Thoracic aorta (tissue), 2 donors: Measurements from ENCODE around the gene GINS2. TPM values are rescaled to one million over a fixed set of nuclear protein-coding genes. Genes with fewer than 3 reads are reported as not detected.

Source experiments
- ATAC-seq: fragments of 150-250 bp; one replicate; pipeline ENCODE4 v1.8.0; 2017; ENCODE audit warnings: low read depth; ENCODE audit not compliant: insufficient number of reproducible peaks, low FRiP score
- DNase-seq: peaks from one replicate; pipeline ENCODE4 v3.0.0-alpha.2; 2020; ENCODE audit warnings: low spot score
- H3K27ac ChIP-seq, 2 donors: fragments of 200-600 bp; sonication (generic); 1 replicate in 1 of 2; 2 replicates in 1 of 2; pipeline ENCODE4 v1.5.1; 2016; ENCODE audit warnings: mild to moderate bottlenecking in 2 of 2, moderate library complexity in 2 of 2
- H3K27me3 ChIP-seq: fragments of 200-600 bp; sonication (generic); replicated peaks from 2 replicates; pipeline ENCODE4 v1.6.0; 2016; ENCODE audit warnings: mild to moderate bottlenecking; ENCODE audit not compliant: insufficient read depth
- H3K36me3 ChIP-seq: fragments of 200-600 bp; sonication (generic); one replicate; pipeline ENCODE4 v1.5.1; 2016
- H3K4me1 ChIP-seq, 2 donors: fragments of 200-600 bp; sonication (generic); 1 replicate in 1 of 2; 2 replicates in 1 of 2; pipeline versions ENCODE4 v1.5.1 to v1.6.0; 2016; ENCODE audit warnings: low read depth in 2 of 2, mild to moderate bottlenecking in 1 of 2; ENCODE audit not compliant: control insufficient read depth in 1 of 2
- H3K4me3 ChIP-seq: fragments of 200-600 bp; sonication (generic); 2 replicates; pipeline ENCODE4 v1.5.1; 2016; ENCODE audit warnings: mild to moderate bottlenecking
- H3K9me3 ChIP-seq: fragments of 200-600 bp; sonication (generic); 2 replicates; pipeline ENCODE4 v1.5.1; 2016
- total RNA-seq, 2 donors: library from RNA; depleted of rRNA; stranded (reverse); fragments of >200 nt; gene quantifications; one replicate each; pipeline versions ENCODE4 v1.1.0 to v1.2.3, GENCODE V29; 2016
- TF ChIP-seq, protein P1 (sequence below): fragments of 200-600 bp; sonication (generic); IDR thresholded peaks from one replicate; pipeline ENCODE4 v1.5.1; 2019; ENCODE audit warnings: antibody characterized with exemption

GINS2 gene
- total RNA-seq, 2 donors from 2014 or later = 0.28 to 2.0 TPM

DNA sequence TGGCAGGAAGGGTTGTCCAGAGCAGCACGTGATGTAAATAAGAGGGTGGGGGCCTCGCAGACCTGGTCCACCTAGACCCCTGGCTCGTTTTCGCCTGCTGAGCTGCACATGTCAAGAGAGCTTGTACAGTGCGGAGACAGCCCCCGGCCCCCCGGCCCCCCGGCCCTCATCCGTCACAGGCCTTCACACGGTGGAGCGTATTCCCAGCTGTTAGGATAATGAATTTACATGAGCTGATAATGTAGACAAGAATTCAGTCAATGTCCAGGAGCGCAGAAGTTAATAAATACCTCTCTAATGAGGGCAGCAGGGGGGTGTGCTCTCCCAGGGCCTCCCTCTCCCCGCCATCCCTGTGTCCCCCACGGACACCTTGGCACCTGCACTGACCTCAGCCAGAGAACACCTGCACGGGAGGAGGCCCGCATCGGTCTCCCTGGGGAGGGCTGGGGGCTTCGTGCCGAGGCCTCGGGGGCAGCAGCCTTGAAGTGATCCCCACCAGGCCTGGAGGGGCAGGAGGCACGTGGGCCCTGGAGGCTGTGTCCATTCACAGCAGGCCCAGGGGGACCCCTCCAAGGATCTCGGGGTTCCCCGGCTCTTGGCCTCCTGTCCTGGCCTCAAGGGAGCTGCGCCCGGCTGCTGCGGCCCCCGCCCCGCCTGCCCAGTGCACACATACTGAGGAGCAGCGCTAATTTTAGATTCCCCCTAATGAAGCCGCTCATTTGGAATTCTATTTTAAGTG lies 61.1 kb downstream of the GINS2 start:
- H3K4me1 ChIP-seq = peaks cover 11 to 15% of the 10 kb centered on the region in 2 donors
- ATAC-seq = no peak
- no peaks in the 10 kb centered on the region for H3K9me3 ChIP-seq
- TF ChIP-seq, protein P1, sequence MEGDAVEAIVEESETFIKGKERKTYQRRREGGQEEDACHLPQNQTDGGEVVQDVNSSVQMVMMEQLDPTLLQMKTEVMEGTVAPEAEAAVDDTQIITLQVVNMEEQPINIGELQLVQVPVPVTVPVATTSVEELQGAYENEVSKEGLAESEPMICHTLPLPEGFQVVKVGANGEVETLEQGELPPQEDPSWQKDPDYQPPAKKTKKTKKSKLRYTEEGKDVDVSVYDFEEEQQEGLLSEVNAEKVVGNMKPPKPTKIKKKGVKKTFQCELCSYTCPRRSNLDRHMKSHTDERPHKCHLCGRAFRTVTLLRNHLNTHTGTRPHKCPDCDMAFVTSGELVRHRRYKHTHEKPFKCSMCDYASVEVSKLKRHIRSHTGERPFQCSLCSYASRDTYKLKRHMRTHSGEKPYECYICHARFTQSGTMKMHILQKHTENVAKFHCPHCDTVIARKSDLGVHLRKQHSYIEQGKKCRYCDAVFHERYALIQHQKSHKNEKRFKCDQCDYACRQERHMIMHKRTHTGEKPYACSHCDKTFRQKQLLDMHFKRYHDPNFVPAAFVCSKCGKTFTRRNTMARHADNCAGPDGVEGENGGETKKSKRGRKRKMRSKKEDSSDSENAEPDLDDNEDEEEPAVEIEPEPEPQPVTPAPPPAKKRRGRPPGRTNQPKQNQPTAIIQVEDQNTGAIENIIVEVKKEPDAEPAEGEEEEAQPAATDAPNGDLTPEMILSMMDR = no peak
- no peaks in the 10 kb centered on the region for H3K36me3 ChIP-seq
- H3K27me3 ChIP-seq = no peaks in the 10 kb centered on the region
- H3K4me3 ChIP-seq = no peak overlapping the region
- no peak for DNase-seq
- no peak overlapping the region for H3K27ac ChIP-seq

DNA sequence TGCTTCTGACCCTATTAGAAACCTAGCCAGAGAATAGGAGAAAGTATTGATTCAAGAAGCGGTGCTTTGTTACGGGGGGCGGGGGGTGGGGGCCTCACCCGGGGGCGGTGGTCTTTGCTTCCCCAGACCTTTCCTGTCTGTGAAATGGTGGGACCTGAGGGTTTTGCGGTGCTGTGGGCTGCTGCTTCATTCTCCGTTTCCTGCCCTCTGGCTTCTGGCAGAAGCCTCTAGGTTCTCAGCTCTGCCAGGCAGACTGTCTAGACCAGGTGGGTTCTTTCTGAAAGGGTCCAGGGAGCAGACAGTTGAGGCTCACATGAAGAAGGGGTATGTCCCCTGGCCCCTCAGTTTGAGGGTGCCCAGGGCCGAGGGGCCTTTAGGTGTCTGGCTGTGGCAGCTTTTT lies 61.7 kb downstream of the GINS2 start:
- TF ChIP-seq, protein P1 = no peak
- no peak overlapping the region for H3K27ac ChIP-seq
- DNase-seq (no peak), ATAC-seq (no peak)
- H3K4me3 ChIP-seq = no peak overlapping the region
- H3K36me3 ChIP-seq = no peaks in the 10 kb centered on the region
- no peaks in the 10 kb centered on the region for H3K9me3 ChIP-seq
- no peaks in the 10 kb centered on the region for H3K27me3 ChIP-seq
- peaks cover 11 to 15% of the 10 kb centered on the region in 2 donors for H3K4me1 ChIP-seq

Other genes with a start within 250 kb of the GINS2 start
- gene GSE1, start 75.6 kb downstream of the GINS2 start, total RNA-seq = 10 to 100 TPM; 72.6 to 96.2 TPM
- gene C16orf74, start 62.1 kb upstream of the GINS2 start, total RNA-seq = 1 to 10 TPM in 1 of 2 donors, not detected in 1; 1.2 TPM
- gene EMC8, start 110.6 kb upstream of the GINS2 start, total RNA-seq = 10 to 100 TPM; 30.7 to 36.6 TPM
- 100 to 1,000 TPM; 220 to 234 TPM for gene COX4I1, start 110.7 kb upstream of the GINS2 start, total RNA-seq
- 10 to 100 TPM; 27.0 to 28.8 TPM for gene IRF8, start 210.2 kb upstream of the GINS2 start, total RNA-seq